Jurkat, Clone E6-1 (cell line): ENCODE data around the gene ATXN2.

Source experiments
- DNase-seq: peaks from one replicate; pipeline ENCODE4 v3.0.0-alpha.2; 2011; ENCODE audit warnings: low read depth, low spot score
- H3K4me3 ChIP-seq: 2 replicates; pipeline ENCODE4 v1.5.1; 2011; ENCODE audit warnings: mild to moderate bottlenecking, low read length, control low read depth, moderate library complexity

ATXN2 gene

GRCh38 chr12:111444314-111444924 lies 154.7 kb downstream of the ATXN2 start:
- DNase-seq: peak; percentile 63
- no peak overlapping the region for H3K4me3 ChIP-seq

GRCh38 chr12:111443586-111443985 lies 155.5 kb downstream of the ATXN2 start:
- H3K4me3 ChIP-seq: no peak overlapping the region
- DNase-seq: no peak

- DNase-seq: no peak
- H3K4me3 ChIP-seq: no peak overlapping the region
Measured at GRCh38 chr12:111443086-111443485, 156.0 kb downstream of the ATXN2 start.

- DNase-seq: no peak
- no peak overlapping the region for H3K4me3 ChIP-seq
Measured at GRCh38 chr12:111442301-111443045, 156.6 kb downstream of the ATXN2 start.

DNA sequence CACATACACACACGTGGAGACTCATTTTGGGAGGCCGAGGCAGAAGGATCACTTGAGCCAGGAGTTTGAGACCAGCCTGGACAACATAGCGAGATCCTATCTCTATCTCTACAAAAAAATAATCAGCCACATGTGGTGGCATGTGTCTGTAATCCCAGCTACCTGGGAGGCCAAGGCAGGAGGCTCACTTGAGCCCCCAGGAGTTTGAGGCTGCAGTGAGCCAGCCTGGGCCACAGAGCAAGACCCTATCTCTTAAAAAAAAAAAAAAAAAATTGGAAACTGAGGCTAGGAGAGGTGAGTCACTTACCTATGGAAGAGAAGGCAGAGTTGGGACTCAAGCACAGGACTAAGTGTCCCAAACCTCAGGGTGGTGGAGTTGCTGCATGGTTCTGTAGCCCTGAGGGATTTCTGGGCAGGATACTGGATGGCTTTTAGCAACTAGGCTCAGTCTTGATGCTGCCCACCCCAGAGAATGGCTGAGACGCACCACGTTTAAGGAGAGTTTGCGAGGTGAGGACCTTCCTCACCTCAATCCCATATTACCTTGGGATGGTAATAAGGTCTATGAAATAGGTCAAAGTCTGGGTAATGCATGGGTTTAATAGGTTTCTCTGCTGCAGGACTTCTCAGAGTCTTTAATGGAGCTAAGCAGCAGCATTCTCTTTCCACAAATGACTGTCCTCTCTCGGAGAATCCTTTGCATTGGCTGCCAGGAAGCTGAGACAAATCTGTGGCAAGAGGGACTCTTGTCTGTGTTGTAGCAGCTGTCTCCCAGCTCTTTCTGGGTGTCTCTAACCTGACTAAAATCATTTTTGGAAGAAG lies 157.8 kb downstream of the ATXN2 start:
- no peak for DNase-seq
- no peak overlapping the region for H3K4me3 ChIP-seq

DNA sequence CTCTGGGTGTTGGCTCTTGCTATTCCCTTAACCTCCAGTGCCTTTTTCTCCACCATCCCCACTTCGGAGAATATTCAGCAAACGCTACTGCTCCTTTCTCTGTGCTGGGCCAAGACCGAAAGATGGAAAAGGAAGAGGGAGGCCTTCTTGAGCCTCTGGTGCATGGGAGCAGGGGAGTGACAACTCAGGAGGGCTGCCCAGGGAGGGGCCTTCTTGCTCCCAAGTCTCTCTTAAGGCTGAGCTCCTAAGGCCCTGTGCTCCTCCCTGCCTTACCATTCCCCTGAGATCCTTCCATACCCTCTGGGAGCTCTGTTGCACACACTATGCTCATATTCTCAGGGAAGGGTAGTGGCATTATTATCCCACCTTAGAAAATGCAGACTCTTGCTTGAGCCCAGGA lies 158.5 kb downstream of the ATXN2 start:
- no peak for DNase-seq
- no peak overlapping the region for H3K4me3 ChIP-seq

DNA sequence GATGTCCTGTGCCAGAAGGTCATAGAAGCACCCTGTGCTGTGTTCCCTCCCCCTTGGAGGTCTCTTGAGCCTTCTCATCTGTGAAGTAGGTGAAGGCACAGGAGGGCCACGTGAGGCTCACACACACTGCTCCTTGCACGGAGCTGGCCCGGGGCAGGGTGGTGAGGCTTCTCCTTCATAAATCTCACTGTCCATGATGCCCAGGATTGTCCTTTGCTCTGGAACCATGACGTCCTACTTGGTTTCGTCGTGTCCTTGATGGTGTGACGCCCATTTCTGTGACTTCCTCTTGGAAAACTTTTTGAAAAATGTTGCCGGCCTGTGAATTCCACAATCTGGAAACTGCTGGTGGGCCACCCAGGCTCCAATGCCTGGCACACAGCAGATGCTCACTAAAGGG lies 159.0 kb downstream of the ATXN2 start:
- DNase-seq: no peak

GRCh38 chr12:111439657-111440151 lies 159.4 kb downstream of the ATXN2 start:
- no peak for DNase-seq
- H3K4me3 ChIP-seq: no peak overlapping the region

More for the DNA sequence above, 159.0 kb downstream of the ATXN2 start:
- H3K4me3 ChIP-seq: no peak overlapping the region

- no peak overlapping the region for H3K4me3 ChIP-seq
- peak; percentile 87 for DNase-seq
Measured at GRCh38 chr12:111438481-111438880, 160.6 kb downstream of the ATXN2 start.

- no peak overlapping the region for H3K4me3 ChIP-seq
- no peak for DNase-seq
Measured at GRCh38 chr12:111437816-111438454, 161.2 kb downstream of the ATXN2 start.

- no peak for DNase-seq
- no peak overlapping the region for H3K4me3 ChIP-seq
Measured at GRCh38 chr12:111436811-111437210, 162.3 kb downstream of the ATXN2 start.

DNA sequence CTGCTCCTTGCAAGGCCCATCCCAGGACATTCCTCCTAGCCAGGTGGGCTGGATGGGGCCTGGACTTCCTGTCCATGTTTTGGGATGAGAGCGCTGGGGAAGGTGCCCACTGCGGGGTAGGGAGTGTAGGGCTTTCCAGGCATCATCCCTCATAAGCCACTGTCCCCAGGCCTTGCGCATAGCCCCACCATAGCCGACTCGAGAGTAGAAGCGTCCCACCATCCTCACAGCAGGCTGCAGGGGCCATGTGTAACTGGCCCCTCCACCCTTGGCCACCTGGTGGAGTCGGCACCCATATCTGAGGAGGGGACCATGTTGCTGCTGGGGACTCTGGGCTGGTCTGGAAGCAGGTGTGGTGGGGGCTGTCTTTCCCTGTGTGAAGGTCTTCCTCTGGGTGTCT lies 162.8 kb downstream of the ATXN2 start:
- no peak overlapping the region for H3K4me3 ChIP-seq
- no peak for DNase-seq

GRCh38 chr12:111435661-111436201 lies 163.4 kb downstream of the ATXN2 start:
- no peak for DNase-seq
- no peak overlapping the region for H3K4me3 ChIP-seq

DNA sequence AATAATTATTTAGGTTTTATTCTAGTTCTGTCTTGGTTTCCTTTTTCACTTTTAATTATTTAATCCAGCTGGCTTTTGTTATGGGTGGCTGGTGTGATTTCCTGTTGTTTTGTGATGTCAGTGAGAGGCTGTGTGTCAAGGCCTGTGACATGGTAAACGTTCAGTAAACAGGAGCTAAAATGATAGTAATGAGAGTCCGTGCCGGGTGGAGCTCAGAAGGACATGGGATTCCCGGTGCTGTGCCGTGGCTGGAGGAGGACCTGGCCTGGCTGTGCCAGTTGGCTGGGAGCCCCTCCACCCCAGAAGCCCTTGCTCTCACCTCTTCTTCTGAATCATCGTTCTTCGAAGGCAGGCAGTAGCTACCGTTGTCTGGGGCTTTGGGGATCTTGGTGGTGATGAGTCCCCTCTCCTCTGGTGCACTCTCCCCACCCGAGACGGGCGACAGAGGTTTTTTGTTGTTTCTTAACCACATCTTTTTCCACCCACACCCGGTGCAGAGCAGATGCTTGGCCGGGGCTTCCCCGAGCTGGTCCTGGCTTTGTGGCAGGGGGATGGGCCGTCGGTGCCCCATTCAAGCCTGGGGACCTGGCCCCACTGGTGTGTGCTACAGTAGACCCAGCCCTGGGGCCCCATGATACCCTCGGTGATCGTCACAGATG lies 164.3 kb downstream of the ATXN2 start:
- no peak overlapping the region; the same call in 1 of the 2 replicates for H3K4me3 ChIP-seq
- DNase-seq: peak; percentile 59

DNA sequence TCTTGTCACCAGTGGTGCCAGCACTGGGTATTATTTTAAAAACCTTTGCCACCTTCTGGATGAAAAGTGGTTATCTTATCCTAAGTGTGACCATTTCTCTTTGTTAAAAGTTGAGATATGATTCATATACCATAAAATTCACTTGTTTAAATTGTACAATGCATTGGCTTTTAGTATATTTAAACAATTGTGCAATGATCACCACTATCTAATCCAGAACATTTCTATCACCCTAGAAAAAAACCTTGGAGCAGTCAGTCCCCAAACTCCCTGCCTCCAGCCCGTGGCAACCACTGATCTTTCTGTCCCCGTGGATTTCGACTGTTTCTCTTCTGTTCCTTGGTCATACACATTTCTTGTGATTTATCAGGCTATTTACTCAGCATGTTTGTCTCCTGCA lies 165.1 kb downstream of the ATXN2 start:
- H3K4me3 ChIP-seq: no peak overlapping the region
- DNase-seq: no peak

GRCh38 chr12:111431772-111432171 lies 167.3 kb downstream of the ATXN2 start:
- DNase-seq: no peak
- H3K4me3 ChIP-seq: no peak overlapping the region

- no peak for DNase-seq
- H3K4me3 ChIP-seq: no peak overlapping the region
Measured at GRCh38 chr12:111430433-111431353, 168.4 kb downstream of the ATXN2 start.
